ENCODE measurements around the gene KRT72.

KRT72 gene

DNA sequence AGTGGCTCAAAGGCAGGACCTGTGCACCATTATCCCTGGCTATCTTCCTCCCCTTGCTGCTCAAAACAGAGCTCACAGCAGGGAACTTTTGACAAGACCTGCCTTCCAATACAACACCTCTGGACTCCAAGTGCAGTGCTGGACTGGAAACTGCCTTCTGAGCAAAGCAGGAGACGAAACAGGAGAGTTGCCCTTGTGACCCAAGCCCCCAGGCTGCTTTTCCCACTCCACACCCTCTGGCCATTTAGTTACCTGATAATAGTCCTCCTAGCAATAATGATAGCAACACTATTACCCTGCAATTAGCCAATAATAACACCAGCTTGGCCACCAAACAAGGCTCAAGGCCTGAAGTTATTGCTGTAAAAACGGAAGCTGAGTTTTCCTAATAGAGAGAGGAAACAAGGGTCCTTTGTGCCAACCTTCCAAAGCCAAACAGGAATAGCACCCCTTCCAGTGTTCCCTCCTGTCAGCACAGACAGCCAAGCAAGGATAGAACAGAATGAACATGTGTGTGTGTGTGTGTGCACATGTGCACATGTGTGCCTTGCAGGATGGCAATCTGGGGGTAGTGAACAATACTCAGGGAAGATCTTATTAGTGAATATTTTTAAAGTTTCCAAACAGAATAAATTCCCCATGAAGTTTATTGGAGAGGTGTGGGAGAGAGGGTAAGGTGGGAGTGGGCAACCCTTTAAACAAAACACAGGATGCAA is 26.3 kb upstream of the KRT72 start:
- TF ChIP-seq, protein P1, sequence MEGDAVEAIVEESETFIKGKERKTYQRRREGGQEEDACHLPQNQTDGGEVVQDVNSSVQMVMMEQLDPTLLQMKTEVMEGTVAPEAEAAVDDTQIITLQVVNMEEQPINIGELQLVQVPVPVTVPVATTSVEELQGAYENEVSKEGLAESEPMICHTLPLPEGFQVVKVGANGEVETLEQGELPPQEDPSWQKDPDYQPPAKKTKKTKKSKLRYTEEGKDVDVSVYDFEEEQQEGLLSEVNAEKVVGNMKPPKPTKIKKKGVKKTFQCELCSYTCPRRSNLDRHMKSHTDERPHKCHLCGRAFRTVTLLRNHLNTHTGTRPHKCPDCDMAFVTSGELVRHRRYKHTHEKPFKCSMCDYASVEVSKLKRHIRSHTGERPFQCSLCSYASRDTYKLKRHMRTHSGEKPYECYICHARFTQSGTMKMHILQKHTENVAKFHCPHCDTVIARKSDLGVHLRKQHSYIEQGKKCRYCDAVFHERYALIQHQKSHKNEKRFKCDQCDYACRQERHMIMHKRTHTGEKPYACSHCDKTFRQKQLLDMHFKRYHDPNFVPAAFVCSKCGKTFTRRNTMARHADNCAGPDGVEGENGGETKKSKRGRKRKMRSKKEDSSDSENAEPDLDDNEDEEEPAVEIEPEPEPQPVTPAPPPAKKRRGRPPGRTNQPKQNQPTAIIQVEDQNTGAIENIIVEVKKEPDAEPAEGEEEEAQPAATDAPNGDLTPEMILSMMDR (IDR thresholded peaks at IDR 0.05; ENCODE audit: insufficient read depth, low read depth, low read length, missing control alignments): no peak
- no peak for DNase-seq (ENCODE audit: low read depth)
- H3K4me3 ChIP-seq (ENCODE audit: low read depth, low read length): no peak overlapping the region

DNA sequence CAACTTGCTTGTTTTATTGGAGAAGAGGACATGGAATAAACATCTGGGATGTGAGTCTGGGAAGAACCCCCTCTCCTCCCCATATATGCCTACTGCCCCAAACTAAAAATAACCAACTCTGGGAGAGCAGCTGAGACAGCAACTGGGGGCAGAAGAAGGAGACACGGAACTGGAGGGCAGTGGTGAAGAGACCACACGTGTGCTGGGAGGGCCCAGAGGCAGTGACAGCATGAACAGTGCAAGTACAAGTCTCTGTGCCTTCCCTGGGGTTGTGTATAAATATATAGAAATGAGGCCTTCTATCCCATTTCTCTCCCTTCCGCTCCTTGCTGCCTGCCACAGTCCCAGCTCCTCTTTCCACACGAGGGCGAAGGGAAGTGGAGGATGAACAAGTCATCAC is 21.1 kb upstream of the KRT72 start:
- no peak overlapping the region for H3K4me3 ChIP-seq (ENCODE audit: low read depth, low read length)
- TF ChIP-seq, protein P1 (IDR thresholded peaks at IDR 0.05; ENCODE audit: insufficient read depth, low read depth, low read length, missing control alignments): no peak
- DNase-seq (ENCODE audit: low read depth): no peak

DNA sequence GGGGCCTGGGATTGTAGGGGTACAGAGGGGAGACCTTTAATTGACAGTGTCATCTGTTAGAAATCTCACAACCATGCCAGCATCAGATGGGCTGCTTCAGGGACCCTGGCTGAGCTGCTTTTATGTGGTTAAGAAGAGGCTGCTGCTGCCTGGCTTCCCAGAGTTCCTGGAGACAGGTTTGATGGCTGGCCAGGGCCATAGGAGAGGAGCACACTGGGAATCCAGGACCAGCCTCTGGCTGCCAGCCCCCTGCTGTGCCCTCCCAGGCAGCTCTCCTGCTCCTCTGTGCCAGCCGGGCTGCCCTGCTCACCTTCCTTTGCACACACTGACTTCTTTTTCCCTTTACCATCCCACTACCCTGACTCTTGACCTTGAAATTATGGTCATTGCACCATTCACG is 17.6 kb upstream of the KRT72 start:
- no peak overlapping the region for H3K4me3 ChIP-seq (ENCODE audit: low read depth, low read length)
- DNase-seq (ENCODE audit: low read depth): no peak
- TF ChIP-seq, protein P1 (IDR thresholded peaks at IDR 0.05; ENCODE audit: insufficient read depth, low read depth, low read length, missing control alignments): no peak

DNA sequence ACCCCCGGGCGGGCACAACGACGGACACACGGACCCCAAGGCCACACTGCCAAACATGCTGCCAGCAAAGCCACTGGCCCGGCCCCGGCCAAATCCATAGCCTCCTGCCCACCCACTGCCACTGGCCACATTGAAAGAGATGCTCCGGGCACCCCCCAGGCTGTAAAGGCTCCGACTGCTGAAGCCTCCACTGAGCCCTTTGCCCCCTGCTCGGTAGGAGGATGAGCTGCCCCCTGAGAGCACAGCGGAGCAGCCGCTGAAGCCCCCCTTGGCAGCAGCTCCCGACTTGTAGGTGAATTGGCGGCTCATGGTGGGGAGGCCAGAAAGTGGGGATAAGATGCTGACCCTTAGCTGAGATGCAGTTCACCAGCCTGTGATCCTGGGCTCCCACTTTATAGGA is 17.0 kb upstream of the KRT72 start, which contains the start of gene KRT73:
Gene KRT73, minus strand, starts transcription at position 344 of the 400 bp plus-strand sequence. Its CDS starts 35 bp downstream, at position 309.
- TF ChIP-seq, protein P1 (IDR thresholded peaks at IDR 0.05; ENCODE audit: insufficient read depth, low read depth, low read length, missing control alignments): no peak
- H3K4me3 ChIP-seq (ENCODE audit: low read depth, low read length): no peak within 1 kb of the TSS
- no peak for DNase-seq (ENCODE audit: low read depth)

DNA sequence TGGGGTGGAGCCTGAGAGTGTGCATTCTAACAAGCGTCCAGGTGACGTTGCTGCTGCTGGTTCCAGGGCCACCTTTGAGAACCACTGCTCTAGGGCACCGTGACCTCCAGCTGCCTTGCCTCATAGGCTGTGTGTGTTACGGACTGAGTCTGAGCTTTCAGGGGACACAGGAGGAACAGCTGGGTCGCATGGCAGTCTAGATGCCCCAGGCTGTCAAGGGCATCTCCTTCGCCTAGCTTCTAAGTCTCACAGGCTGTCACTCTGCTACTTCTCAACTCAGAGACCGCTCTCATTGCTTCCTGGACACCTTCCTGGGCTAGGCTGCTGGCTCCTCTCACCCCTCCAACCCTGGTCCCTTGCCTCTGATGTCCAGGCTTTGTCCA is 16.1 kb upstream of the KRT72 start:
- DNase-seq (ENCODE audit: low read depth): no peak
- TF ChIP-seq, protein P1 (IDR thresholded peaks at IDR 0.05; ENCODE audit: insufficient read depth, low read depth, low read length, missing control alignments): no peak

DNA sequence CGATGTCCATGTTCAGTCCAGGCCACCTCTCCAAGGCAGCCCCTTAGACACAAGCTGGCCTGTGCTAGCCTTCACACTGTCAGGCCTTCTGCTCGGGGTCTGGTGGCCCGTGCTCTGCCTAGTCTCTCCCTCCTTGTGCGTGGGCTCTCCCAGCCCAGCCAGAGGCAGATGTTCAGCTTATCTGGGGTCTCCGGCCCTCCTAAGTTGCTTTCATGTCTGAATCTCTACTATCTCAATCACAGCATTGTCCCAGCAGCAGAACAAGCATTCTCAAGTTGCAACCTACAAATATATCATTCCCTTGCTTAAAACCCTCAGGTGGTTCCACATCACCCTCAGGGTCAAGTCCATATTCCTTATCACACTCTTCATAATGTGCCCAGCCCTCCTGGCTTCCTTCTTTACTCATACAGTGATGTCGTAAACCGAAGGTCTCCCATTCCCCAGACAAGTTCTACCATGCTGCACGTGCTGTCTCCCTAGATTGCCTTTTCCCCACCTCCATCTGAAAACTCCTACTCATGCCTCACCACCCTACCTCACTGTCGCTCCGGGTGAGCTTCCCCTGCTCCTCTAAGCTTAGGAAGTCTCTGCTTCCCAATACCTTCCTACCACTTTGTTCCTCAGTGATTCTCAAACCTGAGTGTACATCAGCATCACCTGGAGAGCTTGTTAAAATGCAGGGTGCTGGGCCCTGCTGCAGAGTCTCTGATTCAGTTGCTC is 15.6 kb upstream of the KRT72 start:
- H3K4me3 ChIP-seq (ENCODE audit: low read depth, low read length): no peak overlapping the region
- no peak for DNase-seq (ENCODE audit: low read depth)
- TF ChIP-seq, protein P1 (IDR thresholded peaks at IDR 0.05; ENCODE audit: insufficient read depth, low read depth, low read length, missing control alignments): no peak

More for the DNA sequence above, 16.1 kb upstream of the KRT72 start:
- no peak overlapping the region for H3K4me3 ChIP-seq (ENCODE audit: low read depth, low read length)

All from GM12865 (cell line).